Mononuclear cell (primary cell): ENCODE data around the gene HOATZ. TPM values are rescaled to one million over a fixed set of nuclear protein-coding genes. Genes with fewer than 3 reads are reported as not detected.

ENCODE experiments used
- H3K27me3 ChIP-seq: 2 replicates; pipeline ENCODE4 v1.6.0; 2011; ENCODE audit warnings: low read length, control low read depth; ENCODE audit not compliant: insufficient read depth
- H3K4me1 ChIP-seq: 2 replicates; pipeline ENCODE4 v1.5.1; 2011; ENCODE audit warnings: mild to moderate bottlenecking, low read length, control low read depth; ENCODE audit not compliant: insufficient read depth
- H3K4me3 ChIP-seq: 2 replicates; pipeline ENCODE4 v1.5.1; 2011; ENCODE audit warnings: mild to moderate bottlenecking, low read length, moderate library complexity
- H3K9me3 ChIP-seq: 2 replicates; pipeline ENCODE4 v1.5.1; 2011; ENCODE audit warnings: low read depth, mild to moderate bottlenecking, control low read depth, low read length
- total RNA-seq: library from RNA; depleted of rRNA; stranded (reverse); fragments of >200 nt; gene quantifications from one replicate; pipeline ENCODE4 v1.2.3, GENCODE V29; 2012

The HOATZ gene
- total RNA-seq, 1 donor = not detected

DNA sequence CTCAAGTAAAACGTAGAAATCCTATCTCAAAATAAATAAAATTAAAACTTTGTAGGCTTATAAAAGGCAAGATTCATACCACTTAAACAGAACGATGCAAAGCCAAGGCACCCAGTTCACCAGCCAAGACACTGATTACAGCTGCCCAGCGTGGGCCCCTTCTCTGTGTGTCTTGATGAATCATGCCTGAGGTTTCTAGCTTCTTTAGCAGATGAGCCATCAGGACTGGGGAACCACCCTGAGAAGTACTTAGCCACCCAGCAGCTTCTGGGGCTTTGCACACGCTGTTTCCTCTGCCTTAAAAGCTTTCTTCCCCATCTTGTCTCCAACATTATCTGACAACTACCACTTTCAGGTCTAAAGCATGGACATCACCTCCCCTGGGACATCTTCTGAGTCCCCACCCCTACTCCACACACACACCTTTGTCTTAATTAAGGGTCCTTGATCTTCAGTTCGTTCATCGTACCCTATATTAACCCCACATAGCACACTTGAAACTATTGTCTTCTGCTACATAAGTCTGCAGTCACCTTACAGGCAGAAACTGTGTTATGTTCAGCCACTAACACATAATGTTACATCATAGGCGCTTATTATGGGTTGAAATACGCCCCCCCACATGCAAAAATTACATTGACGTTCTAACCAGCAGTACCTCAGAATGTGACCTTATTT lies 17.2 kb downstream of the HOATZ start:
- peaks cover 7% of the 10 kb centered on the region for H3K27me3 ChIP-seq
- no peak overlapping the region for H3K4me3 ChIP-seq
- no peaks in the 10 kb centered on the region for H3K9me3 ChIP-seq
- H3K4me1 ChIP-seq = peaks cover 6% of the 10 kb centered on the region

- Histone ChIP-seq H3K4me3 (no peak overlapping the region), H3K4me1 (peaks cover 6% of the 10 kb centered on the region), H3K27me3 (peaks cover 7% of the 10 kb centered on the region), H3K9me3 (no peaks in the 10 kb centered on the region)
Measured at GRCh38 chr11:111532365-111532709, 17.8 kb downstream of the HOATZ start.

DNA sequence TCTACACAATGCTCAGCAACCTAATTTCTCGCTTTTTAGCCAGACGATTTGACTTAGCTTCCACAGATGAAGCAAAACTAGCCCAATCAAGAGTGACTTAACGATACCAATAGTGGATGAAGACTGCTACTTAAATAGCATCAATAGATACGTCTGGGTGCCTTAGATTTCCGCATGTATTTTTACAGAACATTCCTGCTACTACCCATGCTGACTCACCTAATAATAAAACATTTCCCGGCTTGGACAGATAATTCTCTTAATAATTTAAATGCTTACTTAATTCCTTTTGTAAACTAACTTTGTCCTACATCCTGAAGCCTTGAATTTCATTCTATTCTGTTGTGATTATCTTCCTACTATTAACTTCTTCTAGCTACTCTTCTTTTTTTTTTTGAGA lies 20.7 kb downstream of the HOATZ start:
- Histone ChIP-seq H3K4me3 (no peak overlapping the region), H3K4me1 (peaks cover 15% of the 10 kb centered on the region), H3K9me3 (no peaks in the 10 kb centered on the region), H3K27me3 (peaks cover 33% of the 10 kb centered on the region)

GRCh38 chr11:111537336-111537860 lies 22.8 kb downstream of the HOATZ start:
- Histone ChIP-seq H3K9me3 (no peaks in the 10 kb centered on the region), H3K27me3 (peaks cover 52% of the 10 kb centered on the region), H3K4me1 (peaks cover 29% of the 10 kb centered on the region), H3K4me3 (no peak overlapping the region)

DNA sequence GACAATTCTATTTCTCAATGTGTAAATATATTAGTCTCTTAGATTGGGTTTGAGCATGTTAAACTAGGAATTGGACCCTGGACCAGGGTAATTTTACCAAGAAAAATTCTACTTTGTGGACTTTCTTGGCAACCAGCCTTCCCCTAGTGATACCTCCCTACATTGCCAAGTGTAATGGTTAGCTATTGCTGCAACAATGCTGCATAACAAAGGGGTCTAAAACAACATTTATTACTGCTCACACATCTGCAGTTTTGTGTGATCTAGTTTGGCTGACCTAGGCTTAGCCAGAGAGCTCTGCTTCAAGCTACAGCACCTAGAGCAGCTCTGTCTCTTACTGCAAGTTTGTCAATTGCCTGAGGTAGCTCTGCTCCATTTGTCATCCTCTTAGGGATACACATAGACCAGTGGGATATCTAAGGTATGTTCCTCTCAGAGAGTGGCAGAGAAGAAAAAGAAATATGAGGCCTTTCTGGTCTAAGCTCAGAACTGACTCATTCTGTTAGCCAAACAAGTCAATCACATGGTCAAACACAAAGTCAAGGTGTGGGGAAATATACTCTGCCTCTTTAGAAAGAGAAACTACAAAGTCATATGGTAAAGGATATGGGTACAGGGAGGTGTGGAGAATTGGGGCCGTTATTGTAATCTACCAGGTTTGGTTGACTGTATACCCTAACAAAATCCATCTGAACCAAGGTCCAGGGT lies 24.0 kb downstream of the HOATZ start:
- no peak overlapping the region for H3K4me3 ChIP-seq
- H3K9me3 ChIP-seq = no peaks in the 10 kb centered on the region
- peaks cover 59% of the 10 kb centered on the region for H3K27me3 ChIP-seq
- H3K4me1 ChIP-seq = peaks cover 30% of the 10 kb centered on the region

- H3K9me3 ChIP-seq = no peaks in the 10 kb centered on the region
- H3K4me1 ChIP-seq = peaks cover 30% of the 10 kb centered on the region
- peaks cover 59% of the 10 kb centered on the region for H3K27me3 ChIP-seq
- H3K4me3 ChIP-seq = no peak overlapping the region
Measured at GRCh38 chr11:111539426-111540113, 25.0 kb downstream of the HOATZ start.

- Histone ChIP-seq H3K27me3 (peaks cover 59% of the 10 kb centered on the region), H3K9me3 (no peaks in the 10 kb centered on the region), H3K4me3 (peak within 1 kb of the TSS; percentile 7), H3K4me1 (peaks cover 30% of the 10 kb centered on the region)
Measured at GRCh38 chr11:111540114-111540936, 25.7 kb downstream of the HOATZ start, which contains the start of gene LAYN. Gene LAYN, plus strand, starts transcription at chr11:111540720. Its CDS starts 124 bp downstream, at chr11:111540844.

DNA sequence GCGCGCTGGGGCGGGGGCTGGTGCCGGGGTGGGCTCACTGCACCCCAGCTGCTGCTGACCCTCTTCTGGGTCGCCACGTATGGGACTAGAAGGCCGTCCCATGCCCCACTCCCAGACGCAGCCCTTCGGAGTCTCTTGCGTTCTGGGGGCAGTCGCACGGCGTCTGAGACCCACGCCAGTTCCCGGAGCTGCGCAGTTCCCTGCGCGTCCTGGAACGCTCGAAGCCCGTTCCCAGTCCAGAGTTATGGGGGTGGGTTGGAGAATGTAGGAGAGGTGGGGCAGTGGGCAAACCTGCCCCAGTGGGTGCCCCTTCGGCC lies 26.3 kb downstream of the HOATZ start:
- Histone ChIP-seq H3K27me3 (peaks cover 59% of the 10 kb centered on the region), H3K4me1 (peaks cover 30% of the 10 kb centered on the region), H3K9me3 (no peaks in the 10 kb centered on the region), H3K4me3 (peak overlapping the region; percentile 7)

GRCh38 chr11:111541254-111542061 lies 26.9 kb downstream of the HOATZ start:
- Histone ChIP-seq H3K4me3 (peak overlapping the region; percentile 7), H3K27me3 (peaks cover 55% of the 10 kb centered on the region), H3K4me1 (peaks cover 30% of the 10 kb centered on the region), H3K9me3 (no peaks in the 10 kb centered on the region)

- Histone ChIP-seq H3K27me3 (peaks cover 50% of the 10 kb centered on the region), H3K4me3 (no peak overlapping the region), H3K9me3 (no peaks in the 10 kb centered on the region), H3K4me1 (peaks cover 30% of the 10 kb centered on the region)
Measured at GRCh38 chr11:111542606-111543275, 28.2 kb downstream of the HOATZ start.

GRCh38 chr11:111548525-111548924 lies 33.9 kb downstream of the HOATZ start:
- Histone ChIP-seq H3K4me1 (no peaks in the 10 kb centered on the region), H3K9me3 (no peaks in the 10 kb centered on the region), H3K4me3 (no peak overlapping the region), H3K27me3 (no peaks in the 10 kb centered on the region)

DNA sequence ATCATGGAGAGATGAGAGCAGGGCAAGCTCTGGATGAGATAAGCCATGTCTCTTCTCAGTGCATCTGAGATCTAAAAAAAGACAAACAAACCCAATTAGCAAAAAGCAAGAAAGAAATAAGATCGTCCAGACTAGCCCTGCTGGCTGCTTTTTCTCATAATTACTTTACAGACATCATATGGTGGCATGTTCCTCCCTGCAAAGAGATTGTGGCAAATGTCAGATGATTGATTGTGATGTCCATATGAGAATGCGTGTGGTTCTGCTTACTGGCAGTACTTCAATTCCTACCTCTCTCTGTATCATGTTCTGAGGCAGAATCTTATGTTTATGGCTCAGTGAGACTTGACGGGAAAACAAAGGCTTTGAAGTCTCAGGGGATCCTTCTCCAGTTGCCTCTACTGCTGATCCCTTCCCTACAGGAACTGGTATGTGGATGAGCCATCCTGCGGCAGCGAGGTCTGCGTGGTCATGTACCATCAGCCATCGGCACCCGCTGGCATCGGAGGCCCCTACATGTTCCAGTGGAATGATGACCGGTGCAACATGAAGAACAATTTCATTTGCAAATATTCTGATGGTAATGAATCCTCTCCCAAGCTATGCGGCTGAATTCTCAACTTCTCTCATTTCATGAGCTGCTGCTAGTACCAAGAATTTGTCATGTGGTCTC lies 34.8 kb downstream of the HOATZ start:
- H3K27me3 ChIP-seq = no peaks in the 10 kb centered on the region
- H3K9me3 ChIP-seq = no peaks in the 10 kb centered on the region
- no peak overlapping the region for H3K4me3 ChIP-seq
- no peaks in the 10 kb centered on the region for H3K4me1 ChIP-seq

DNA sequence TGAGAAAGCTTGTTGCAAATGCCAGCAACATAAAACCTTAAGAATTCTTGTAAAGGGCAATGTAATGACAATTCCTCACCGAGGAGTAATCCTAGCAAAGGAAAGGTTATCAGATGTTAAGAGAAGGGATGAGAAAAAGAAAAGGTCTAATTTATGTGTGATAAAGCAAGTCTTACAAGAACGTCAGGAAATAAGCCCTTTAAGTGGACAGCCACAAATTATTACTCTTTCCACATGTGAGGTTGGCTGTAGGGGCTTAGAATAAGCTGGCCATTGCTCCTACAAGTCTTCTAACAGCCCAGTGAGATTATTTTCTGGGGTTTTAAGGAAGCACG lies 35.3 kb downstream of the HOATZ start:
- H3K9me3 ChIP-seq = no peaks in the 10 kb centered on the region
- no peaks in the 10 kb centered on the region for H3K27me3 ChIP-seq
- no peak overlapping the region for H3K4me3 ChIP-seq
- H3K4me1 ChIP-seq = no peaks in the 10 kb centered on the region
